Middle frontal gyrus (tissue), 1 donor: ENCODE results near the gene PHF24.
"Not testable (repeated sequence)": the region's sequence is repeated elsewhere in the genome, so short reads cannot be mapped to it uniquely, and the experiment has no call there.

ENCODE experiments used
- DNase-seq: peaks from one replicate; pipeline ENCODE4 v3.0.0-alpha.2; 2015; ENCODE audit warnings: low spot score; ENCODE audit errors: extremely low spot score

The PHF24 gene

DNA sequence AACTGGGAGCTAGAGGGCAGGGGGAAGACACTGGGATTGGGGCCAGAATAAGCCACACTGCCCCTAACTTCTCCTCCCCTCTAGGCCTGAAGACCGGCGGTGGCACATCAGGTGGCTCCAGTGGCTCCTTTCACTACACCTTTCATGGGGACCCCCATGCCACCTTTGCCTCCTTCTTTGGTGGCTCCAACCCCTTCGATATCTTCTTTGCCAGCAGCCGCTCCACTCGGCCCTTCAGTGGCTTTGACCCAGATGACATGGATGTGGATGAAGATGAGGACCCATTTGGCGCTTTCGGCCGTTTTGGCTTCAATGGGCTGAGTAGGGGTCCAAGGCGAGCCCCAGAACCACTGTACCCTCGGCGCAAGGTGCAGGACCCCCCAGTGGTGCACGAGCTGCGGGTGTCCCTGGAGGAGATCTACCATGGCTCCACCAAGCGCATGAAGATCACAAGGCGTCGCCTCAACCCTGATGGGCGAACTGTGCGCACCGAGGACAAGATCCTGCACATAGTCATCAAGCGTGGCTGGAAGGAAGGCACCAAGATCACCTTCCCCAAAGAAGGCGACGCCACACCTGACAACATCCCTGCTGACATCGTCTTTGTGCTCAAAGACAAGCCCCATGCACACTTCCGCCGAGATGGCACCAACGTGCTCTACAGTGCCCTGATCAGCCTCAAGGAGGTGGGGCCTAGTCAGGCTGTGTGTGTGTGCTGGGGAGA is 38.3 kb downstream of the PHF24 start:
- DNase-seq: no peak

DNA sequence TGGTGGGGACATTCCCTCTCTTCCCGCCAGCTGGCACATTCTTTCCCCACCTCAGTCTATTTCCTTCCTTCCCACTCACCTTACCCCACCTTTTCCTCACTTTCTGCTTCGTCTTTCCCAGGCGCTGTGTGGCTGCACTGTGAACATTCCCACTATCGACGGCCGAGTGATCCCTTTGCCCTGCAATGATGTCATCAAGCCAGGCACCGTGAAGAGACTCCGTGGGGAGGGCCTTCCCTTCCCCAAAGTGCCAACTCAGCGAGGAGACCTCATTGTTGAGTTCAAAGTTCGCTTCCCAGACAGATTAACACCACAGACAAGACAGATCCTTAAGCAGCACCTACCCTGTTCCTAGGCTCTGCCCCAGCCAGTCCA is 38.8 kb downstream of the PHF24 start:
- DNase-seq: no peak

DNA sequence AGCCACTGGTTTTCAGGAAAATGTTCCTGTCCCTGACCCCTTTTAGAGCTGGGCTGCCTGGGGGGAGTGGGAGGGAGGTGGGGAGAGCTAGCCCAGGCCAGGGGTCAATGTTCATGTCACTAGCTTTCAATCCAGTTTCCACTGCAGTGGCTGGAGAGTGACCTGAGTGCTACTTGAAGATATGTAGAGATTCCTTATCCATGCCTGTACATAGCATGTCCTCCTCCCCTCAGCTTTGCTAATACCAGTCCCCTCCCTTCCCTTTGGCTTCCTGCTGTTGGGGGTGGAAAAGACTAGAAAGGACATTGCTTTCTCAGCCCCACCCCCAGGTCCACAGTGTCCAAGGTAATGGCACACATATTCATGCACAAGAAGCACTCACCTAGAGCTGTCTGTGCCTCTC is 39.3 kb downstream of the PHF24 start:
- DNase-seq: no peak

DNA sequence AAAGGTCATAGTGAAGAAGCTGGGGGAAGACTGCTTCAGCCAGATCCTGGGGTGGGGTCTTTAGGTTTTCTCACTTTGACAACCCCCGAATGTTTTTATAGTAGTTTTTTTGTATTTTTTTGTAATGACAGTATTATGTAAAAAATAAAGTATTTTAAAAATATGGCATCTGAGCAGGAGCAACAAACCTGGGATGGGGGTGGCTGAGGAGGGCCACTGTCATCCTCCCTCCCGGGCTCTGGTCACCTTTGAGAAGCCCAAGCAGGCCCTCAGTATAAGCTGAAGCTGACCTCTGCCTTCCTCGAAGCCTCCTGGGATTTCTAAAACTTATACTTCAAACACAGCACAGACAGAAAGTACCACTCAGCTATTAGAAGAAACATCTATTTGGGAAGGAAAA is 40.2 kb downstream of the PHF24 start:
- DNase-seq: no peak

DNA sequence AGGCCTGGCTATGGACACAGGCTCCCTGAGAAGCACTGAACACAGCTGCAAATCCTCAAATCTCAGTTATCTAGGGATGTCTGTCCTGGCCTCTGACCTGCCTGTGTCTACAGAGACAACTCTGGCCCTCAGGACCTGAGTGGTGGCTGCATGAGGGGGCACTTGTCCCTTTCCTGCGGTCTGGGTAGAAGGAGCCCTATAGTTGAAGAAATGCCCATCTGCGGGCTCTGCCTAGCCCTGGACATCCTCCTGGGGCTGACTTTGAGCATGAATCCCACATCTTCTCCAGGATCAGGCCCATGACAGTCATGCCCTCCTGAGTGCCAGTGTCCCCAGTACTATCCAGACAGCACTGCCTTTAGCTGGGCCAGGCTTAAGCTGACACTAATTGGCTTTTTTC is 41.5 kb downstream of the PHF24 start:
- no peak for DNase-seq

DNA sequence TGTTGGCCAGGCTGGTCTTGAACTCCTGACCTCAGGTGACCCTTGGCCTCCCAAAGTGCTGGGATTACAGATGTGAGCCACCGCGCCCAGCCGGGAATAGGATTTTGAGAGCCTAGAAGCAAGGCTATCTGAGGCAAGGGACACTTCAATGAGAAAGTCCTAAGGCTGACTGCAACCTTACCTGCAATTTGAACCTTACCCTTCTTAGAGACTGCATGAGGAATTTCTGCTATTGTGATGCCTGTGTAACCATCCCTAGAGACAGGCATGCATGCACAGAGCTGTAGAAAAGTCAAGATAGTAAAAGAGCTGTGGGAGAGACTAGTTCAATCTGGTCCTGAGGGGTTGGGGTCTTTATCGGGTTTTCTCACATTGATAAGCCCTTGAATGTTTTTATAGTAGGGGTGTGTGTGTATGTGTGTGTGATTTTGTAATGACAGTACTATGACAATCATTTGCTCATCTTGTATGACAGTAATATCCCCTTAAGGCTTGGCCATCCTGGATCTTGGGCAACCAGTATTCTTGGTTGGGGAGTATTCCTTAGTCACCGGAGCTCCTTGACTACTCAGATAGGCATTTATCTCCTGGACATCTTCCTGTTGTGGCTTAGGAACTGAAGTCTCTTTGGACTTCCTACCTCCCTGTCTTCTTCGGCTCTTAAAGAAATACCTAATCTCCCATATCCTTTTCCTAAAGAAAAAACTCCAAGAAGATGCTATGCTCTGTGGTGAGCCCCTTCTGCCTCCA is 42.6 kb downstream of the PHF24 start:
- DNase-seq: no peak

DNA sequence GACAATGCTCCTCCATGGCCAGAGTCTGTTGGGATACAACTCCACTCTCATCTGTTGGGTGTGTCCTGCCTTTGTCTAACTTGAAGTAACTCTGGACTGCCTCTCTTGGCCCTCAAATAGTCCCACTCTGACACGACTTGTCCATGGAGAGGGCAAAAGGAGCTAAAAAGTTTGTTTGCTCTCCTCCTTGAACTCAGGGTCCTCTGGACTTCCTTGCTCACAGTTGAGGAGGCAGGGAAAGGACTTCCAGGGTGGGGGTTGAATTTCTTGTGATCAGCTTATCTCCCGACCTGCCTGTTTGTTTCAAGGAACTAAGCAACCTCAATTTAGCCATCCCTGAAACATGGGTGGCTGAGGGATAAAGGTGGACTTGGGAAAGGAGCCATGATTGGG is 43.2 kb downstream of the PHF24 start:
- no peak for DNase-seq

DNA sequence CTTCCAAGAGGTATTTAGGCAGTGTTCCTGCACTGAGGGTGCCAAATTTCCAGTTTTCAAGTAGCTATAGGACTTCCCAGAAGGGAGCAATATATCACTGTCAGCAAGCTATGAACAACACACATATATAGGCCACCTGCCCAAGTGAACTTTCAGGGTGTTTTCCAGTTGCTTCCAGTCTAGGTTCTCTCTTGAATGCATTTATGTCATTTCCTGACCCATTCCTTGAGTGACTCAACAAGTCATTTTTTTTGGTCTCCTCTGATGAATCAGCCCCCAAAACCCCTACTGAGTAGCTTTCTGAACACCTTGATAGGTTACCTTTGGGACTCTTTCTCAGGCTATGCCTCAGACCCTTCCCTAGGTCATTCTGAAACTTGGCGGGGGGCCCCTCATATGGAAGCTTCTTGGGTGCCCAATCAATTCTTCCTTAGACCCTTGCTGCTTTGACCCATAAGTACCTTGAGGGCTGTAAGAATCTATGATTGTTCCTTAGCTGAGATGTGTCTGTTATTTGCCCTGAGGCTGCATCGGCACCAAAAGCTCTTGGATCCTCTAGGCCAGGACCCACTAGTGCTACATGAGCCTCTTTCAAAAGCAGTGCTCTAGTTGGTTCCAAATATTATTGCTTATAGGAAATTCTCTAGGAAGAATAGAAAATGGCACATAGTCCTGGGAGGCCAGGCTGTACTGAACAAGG is 43.9 kb downstream of the PHF24 start:
- no peak for DNase-seq

DNA sequence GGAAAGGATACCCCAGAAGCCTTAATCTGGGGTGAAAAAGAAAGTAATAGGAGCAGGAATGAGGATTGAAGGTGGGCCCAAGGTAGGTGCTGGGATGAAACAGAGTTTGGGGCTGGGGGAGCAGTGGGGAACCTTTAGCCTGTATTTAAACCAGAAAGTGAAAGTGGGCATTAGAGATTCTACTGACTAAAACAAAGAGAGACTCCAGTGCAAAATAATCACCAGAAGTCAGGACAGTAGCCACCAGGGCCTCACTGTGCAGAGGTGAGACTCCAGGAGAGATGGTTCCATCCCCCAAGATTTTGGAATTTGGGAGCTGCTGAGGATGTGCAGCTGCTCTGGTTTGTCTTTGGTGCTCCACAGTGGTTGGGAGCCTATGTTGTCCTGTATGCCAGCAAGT is 44.5 kb downstream of the PHF24 start:
- DNase-seq: no peak

DNA sequence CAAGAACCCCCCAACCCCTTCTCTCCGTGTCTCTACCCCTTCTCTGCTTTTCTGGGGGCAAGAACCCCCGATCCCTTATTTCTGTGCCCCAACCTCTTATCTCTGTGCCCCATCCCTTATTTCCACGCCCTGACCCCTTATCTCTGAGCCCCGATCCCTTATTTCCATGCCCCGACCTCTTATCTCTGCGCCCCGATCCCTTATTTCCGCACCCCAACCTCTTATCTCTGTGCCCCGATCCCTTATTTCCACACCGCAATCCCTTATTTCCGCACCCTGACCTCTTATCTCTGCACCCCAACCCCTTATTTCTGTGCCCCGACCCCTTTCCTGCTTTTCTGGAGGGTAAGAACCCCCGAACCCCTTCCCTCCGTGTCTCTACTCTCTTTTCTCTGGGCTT is 46.2 kb downstream of the PHF24 start:
- not testable (repeated sequence) for DNase-seq

DNA sequence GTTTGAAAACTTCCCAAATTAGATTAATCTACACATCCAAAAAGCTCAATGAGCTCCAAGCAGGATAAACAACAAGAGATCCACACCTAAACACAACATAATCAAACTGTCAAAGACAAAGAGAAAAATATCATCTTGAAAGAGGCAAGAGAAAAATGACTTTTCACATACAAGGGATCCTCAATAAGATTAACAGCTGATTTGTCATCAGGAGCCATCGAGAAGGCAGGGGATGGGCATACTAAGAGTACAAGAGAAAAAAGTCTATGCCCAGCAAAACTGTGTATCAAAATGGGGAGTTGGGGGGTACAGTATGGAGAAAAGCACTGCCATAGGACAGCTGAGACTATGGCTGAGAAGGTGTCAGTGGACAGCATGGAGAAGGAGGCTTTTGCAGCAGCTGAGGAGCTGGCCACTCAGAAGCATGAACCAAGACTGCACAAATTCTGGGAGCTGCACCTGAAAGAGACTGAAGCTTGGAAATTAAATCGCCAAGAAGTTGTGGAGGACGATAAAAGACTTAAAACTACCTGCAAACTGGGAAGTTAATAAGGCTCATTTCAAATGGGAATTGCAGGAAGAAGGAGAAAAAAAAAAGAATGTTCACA is 52.4 kb downstream of the PHF24 start:
- DNase-seq: no peak

DNA sequence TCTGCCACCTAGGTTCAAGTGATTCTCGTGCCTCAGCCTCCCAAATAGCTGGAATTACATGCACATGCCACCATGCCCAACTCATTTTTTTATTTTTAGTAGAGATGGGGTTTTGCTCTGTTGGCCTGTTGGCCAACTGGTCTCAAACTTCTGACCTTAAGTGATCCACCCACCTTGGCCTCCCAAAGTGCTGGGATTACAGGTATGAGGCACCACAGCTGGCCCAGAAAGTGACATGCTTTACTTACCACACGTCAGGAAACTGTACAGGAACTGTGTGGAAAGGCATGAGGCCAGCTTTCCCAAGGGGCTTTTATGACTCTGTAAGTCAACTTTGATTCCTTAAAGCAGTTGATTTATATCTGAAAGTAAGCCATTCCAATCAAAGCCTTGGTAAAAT is 56.4 kb downstream of the PHF24 start:
- no peak for DNase-seq

DNA sequence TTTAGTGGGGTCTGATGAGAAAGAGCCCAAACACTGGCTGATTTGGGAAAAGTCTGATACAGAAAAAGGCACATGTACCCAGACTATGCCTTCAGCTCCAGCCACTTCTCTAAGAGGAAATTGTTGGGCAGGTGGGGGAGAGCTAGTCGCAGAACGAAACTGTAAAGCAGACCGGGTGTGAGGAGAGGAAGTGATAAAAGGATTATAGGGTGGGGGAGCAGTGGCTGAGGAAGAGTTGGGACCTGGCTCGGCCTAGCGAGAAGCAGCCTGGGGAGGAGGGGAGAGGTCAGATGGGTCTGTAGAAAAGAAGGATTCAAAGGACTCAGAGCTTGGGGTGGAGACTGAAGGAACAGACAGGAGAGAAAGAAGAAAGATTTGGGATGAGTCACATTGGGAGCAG is 65.4 kb downstream of the PHF24 start:
- not testable (repeated sequence) for DNase-seq

DNA sequence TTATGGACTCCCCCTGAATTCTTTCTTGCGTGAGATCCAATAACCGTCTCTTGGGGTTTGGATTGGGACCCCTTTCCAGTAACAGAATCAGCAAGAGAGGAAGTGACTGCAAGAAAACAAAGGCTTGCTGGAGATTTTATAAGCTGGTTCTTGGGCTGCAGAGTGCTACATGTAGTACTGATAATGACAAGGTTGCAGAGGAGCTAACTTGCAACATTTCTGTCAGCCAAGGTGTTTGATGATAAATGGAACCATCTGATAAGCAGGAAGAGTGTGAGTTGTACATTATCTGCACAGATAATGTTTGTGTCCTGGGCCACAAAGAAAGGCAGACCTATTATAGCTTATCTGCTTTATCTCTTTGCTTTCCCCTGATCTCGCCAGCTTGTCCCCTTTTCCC is 68.6 kb downstream of the PHF24 start:
- DNase-seq: no peak

DNA sequence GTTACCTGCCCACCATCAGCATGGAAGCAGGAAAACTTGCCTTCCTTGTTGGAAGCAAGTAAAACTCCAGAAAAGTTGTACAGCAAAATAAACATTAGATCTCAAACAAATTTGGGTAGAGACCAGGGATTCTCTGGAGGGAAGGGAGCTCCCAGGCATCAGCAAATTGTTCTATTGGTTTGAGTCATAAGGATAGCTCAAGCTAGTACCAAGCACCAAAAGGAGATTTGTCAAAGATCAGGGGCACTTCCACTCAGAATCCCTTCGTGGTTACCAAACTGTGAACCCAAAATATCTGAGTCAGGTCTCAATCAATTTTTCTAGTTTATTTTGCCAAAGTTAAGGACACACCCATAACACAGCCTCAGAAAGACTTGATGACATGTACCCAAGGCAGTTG is 69.3 kb downstream of the PHF24 start:
- no peak for DNase-seq

DNA sequence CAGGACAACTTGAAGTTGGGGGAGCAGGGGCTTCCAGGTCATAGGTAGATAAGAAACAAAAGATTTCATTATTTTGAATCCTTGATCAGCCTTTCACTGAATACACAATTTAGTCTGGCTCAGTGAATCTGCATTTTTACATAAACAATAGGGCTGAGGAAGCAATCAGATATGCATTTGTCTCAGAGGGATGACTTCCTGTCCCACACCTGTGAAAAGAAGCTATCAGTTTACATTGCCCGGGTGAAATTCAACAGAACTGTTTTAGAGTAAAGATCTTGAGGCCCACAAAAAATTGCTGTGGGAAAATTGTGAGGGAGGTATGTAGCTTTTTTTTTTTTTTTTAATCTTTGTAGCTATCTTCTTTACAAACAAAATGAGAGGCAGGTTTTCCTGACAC is 69.8 kb downstream of the PHF24 start:
- DNase-seq: no peak

DNA sequence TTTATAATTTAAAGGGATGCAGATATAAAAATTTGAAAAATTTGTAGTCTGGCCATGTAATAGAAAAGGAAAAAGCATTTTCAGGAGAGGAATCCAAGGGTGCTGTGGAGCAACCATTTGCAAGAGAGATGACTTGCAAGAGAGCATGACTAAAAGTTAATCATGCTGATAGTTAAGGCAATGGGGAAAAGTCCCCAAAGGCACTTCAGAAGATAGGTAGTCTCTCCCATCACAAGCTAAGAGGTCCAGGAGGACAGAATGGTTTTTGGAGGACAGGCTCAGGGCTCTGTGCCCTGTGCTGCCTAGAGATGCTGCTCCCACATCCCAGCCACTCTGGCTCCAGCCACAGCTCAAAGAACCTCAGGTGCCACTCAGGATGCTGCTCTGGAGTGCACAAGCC is 70.3 kb downstream of the PHF24 start:
- DNase-seq: no peak

DNA sequence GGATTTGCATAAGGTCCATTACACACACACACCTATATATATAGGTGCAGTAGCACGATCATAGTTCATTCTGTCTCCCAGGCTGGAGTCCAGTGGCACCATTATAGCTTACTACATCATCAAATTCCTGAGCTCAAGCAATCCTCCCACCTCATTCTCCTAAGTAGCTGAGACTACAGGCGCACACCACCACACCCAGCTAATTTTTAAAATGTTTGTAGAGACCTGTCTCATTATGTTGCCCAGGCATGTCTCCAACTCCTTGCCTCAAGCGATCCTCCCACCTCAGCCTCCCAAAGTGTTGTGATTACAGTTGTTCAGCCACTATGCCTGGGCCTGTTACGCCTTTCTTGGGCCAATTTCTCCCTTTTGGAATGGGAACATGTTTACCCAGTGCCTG is 71.2 kb downstream of the PHF24 start:
- DNase-seq: no peak

DNA sequence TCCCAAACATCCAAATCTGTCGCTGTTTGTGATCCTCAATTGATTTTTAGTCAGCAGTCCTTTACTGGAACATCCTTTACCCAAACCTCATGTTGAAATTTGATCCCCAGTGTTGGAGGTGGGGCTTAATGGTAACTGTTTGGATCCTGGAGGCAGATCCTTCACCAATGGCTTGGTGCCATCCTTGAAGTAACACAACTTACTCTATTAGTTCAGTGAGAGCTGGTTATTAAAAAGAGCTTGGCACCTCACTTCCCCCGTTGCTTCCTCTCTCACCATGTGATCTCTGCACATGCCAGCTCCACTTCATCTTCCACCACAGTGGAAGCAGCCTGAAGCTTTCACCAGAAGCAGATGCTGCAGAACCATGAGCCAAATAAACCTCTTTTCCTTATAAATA is 71.8 kb downstream of the PHF24 start:
- no peak for DNase-seq
